ENCODE data around the gene PTGDS. TPM values are rescaled to one million over a fixed set of nuclear protein-coding genes. Genes with fewer than 3 reads are reported as not detected.

The PTGDS gene
- total and polyA plus RNA-seq, 9 of the 15 experiments (the other 6 are each of a cell fraction or from before 2014, with no cell fraction given) = 0.46 to 7.1 (median 2.0) TPM

- H3K9ac ChIP-seq (ENCODE audit: insufficient read depth in 1 of 2, low read depth in 2 of 2, low read length in 2 of 2) = peak overlapping the region; percentile 51 to 92; a peak in 3 of 4 replicates
- FAIRE-seq (peak; percentile 19), ATAC-seq (peak; percentile 81), DNase-seq (ENCODE audit: extremely low read depth in 1 of 4, low spot score in 3 of 4) (peak; percentile 89 to 100 (median 100))
- H3K4me2 ChIP-seq (ENCODE audit: insufficient read depth, low read length) = peak overlapping the region; percentile 82
- WGBS (ENCODE audit: insufficient coverage, low coverage, missing lambda C conversion rate) = under 1% methylated on average over 31 of the region's 78 CpGs
- BruUV-seq (replicated peaks) = no TSS peak
- in situ Hi-C loops (cut with MboI) (no loop called here), intact Hi-C loops (cut with micrococcal nuclease) (no loop called here)
- ChIA-PET POLR2A (interaction anchor here (0.6 to 1.5 kb wide), 4 partner anchors 11 to 265 kb away, joined by 3 to 5 read pairs (median 4); no protein-coding TSS in a partner anchor), CTCF (ENCODE audit: low intra/inter-chr PET ratio) (no interaction called here)
- H3K4me1 ChIP-seq (replicated peaks in 1 of 2; ENCODE audit: control insufficient read depth in 2 of 2, insufficient read depth in 2 of 2, low read length in 2 of 2) = peaks cover 9 to 96% of the 10 kb centered on the region in 2 experiments; a peak in 4 of 5 replicates
- no peaks in the 10 kb centered on the region for H3K36me3 ChIP-seq (ENCODE audit: control insufficient read depth, insufficient read depth, low read length)
- no peaks in the 10 kb centered on the region for H4K20me1 ChIP-seq (replicated peaks; ENCODE audit: control insufficient read depth, insufficient read depth, low read length)
- no peaks in the 10 kb centered on the region for H3K9me1 ChIP-seq (ENCODE audit: control insufficient read depth, insufficient read depth, low read length)
- peak overlapping the region; percentile 97 for H2AFZ ChIP-seq (ENCODE audit: low read depth, low read length)
- no peaks in the 10 kb centered on the region for H3K9me3 ChIP-seq (replicated peaks; ENCODE audit: control insufficient read depth, insufficient read depth, low read depth, low read length)
- H3K27me3 ChIP-seq (ENCODE audit: control insufficient read depth in 2 of 2, insufficient read depth in 2 of 2, low read length in 2 of 2) = no peaks in the 10 kb centered on the region
- peak overlapping the region; percentile 59; the same call in 2 of the 3 replicates for H3K27ac ChIP-seq (ENCODE audit: extremely low read depth, low read depth, low read length)
- H3K79me2 ChIP-seq (ENCODE audit: control insufficient read depth, insufficient read depth, low read length) = no peaks in the 10 kb centered on the region
- H3K4me3 ChIP-seq = peak overlapping the region; percentile 54
- TF ChIP-seq E2F6 (IDR thresholded peaks at IDR 0.05; ENCODE audit: borderline replicate concordance in 1 of 2, extremely low read depth in 1 of 2, insufficient read depth in 1 of 2, insufficient read length in 1 of 2, low read depth in 1 of 2, low read length in 1 of 2, poor library complexity in 1 of 2, severe bottlenecking in 1 of 2) (peak; percentile 36 to 49), VEZF1 (CRISPR knock-in tag; IDR thresholded peaks at IDR 0.05) (peak; percentile 81), TFAP4 (CRISPR knock-in tag; IDR thresholded peaks at IDR 0.05; ENCODE audit: borderline replicate concordance) (peak; percentile 56), CBX3 (IDR thresholded peaks at IDR 0.05; ENCODE audit: borderline replicate concordance in 1 of 2, low read length in 2 of 2) (no peak), EGR1 (conservative IDR thresholded peaks at IDR 0.05) (peak; percentile 92), ZNF175 (CRISPR knock-in tag; IDR thresholded peaks at IDR 0.05; ENCODE audit: low read depth) (no peak), NRF1 (conservative IDR thresholded peaks at IDR 0.05 in 1 of 2, IDR thresholded peaks at IDR 0.05 in 1 of 2) (peak; percentile 74 to 80), ZBTB7A (IDR thresholded peaks at IDR 0.05; ENCODE audit: borderline replicate concordance, control insufficient read depth, low read depth, low read length) (peak; percentile 43), ZBTB17 (CRISPR knock-in tag; IDR thresholded peaks at IDR 0.05) (0 out of 2 replicates have a peak, but pooled peaks have one; percentile 40), HMGN3 (IDR thresholded peaks at IDR 0.05; ENCODE audit: borderline replicate concordance, extremely low read depth, insufficient read length, low read depth, low read length) (peak; percentile 63), KDM1A (IDR thresholded peaks at IDR 0.05) (peak in 1 of 2 experiments; percentile 70; a peak in 1 of 4 replicates), TOE1 (IDR thresholded peaks at IDR 0.05; ENCODE audit: borderline replicate concordance) (peak; percentile 31; the same call in 1 of the 2 replicates), TOE1 (CRISPR knock-in tag; IDR thresholded peaks at IDR 0.05; ENCODE audit: borderline replicate concordance, low read depth) (no peak)
Measured at GRCh38 chr9:136978073-136978864, 965 bp downstream of the PTGDS start.
